ENCODE measurements around the gene RENBP. TPM values are rescaled to one million over a fixed set of nuclear protein-coding genes. Genes with fewer than 3 reads are reported as not detected.

The RENBP gene
- total RNA-seq, 1 experiment from 2014 or later, result 7.1 TPM

GRCh38 chrX:153921070-153921469, 23.4 kb downstream of the RENBP start:
- Mint-ChIP-seq H3K36me3 (ENCODE audit: insufficient read depth in 1 of 3, low read depth in 3 of 3) (peaks cover 17 to 30% (median 20%) of the 10 kb centered on the region in 3 experiments), H3K4me1 (peaks cover 11 to 13% of the 10 kb centered on the region in 2 experiments; a peak in 2 of 4 replicates), H3K9me3 (peaks cover 62 to 75% of the 10 kb centered on the region in 2 experiments), H3K27me3 (ENCODE audit: low read depth) (no peaks in the 10 kb centered on the region; the same call in none of the 2 replicates), H3K27ac (no peak overlapping the region), H3K4me3 (no peak overlapping the region)
- no peak overlapping the region for H2BK120ac ChIP-seq (ENCODE audit: low read depth, low read length, poor library complexity, severe bottlenecking)
- no CpG with 5 or more reads among the region's 16 CpGs for WGBS (ENCODE audit: extremely low coverage, insufficient read length, low lambda C conversion rate)
- H3K18ac ChIP-seq (ENCODE audit: insufficient read length, low read depth, low read length), result no peak overlapping the region
- no peak for TF ChIP-seq CTCF (conservative IDR thresholded peaks at IDR 0.05)
- H2BK12ac ChIP-seq (ENCODE audit: insufficient read length, low read depth, low read length), result no peak overlapping the region
- no peaks in the 10 kb centered on the region for H3K27me3 ChIP-seq (ENCODE audit: insufficient read depth, low read length)
- no peak overlapping the region for H4K5ac ChIP-seq (ENCODE audit: insufficient read length, low read depth, low read length)
- no peak for DNase-seq
- H3K23ac ChIP-seq (ENCODE audit: insufficient read length, low read depth, low read length), result no peak overlapping the region
- no peak overlapping the region for H3T11ph ChIP-seq (ENCODE audit: low read length)
- no peak overlapping the region for H2BK5ac ChIP-seq (ENCODE audit: insufficient read length, low read length)
- no peaks in the 10 kb centered on the region for H3K79me1 ChIP-seq (ENCODE audit: insufficient read depth, low read depth, low read length, poor library complexity, severe bottlenecking)
- no peak overlapping the region for H3K27ac ChIP-seq (ENCODE audit: insufficient read length, low read depth, low read length)
- H2AFZ ChIP-seq (ENCODE audit: low read length), result no peak overlapping the region
- no peak overlapping the region for H4K91ac ChIP-seq (ENCODE audit: insufficient read length, low read depth, low read length)
- no peak overlapping the region for H2AK5ac ChIP-seq (ENCODE audit: insufficient read length, low read length)
- no peak overlapping the region for H3K4me2 ChIP-seq (ENCODE audit: insufficient read depth, insufficient read length, low read length)
- no peak overlapping the region for H2BK15ac ChIP-seq (ENCODE audit: low read depth, low read length)
- H3K79me2 ChIP-seq (ENCODE audit: insufficient read depth, low read length), result no peaks in the 10 kb centered on the region
- H3K4ac ChIP-seq (ENCODE audit: low read depth, low read length), result no peak overlapping the region
- H3K14ac ChIP-seq (ENCODE audit: insufficient read depth, low read length), result no peak overlapping the region
- peaks cover 20% of the 10 kb centered on the region for H3K9me3 ChIP-seq (ENCODE audit: control insufficient read depth, low read depth, low read length)
- no peaks in the 10 kb centered on the region for H3K4me1 ChIP-seq (ENCODE audit: insufficient read depth, low read length)
- H3K56ac ChIP-seq (ENCODE audit: insufficient read length, low read depth, low read length), result no peak overlapping the region
- H3K9ac ChIP-seq (ENCODE audit: extremely low read depth, insufficient read length, low read length), result no peak overlapping the region
- H4K8ac ChIP-seq (replicated peaks; ENCODE audit: insufficient read length, low read depth, low read length), result no peak overlapping the region
- no peaks in the 10 kb centered on the region for H4K20me1 ChIP-seq (ENCODE audit: control insufficient read depth, insufficient read depth, insufficient read length)
- no peak overlapping the region for H2BK20ac ChIP-seq (ENCODE audit: low read depth, low read length, poor library complexity, severe bottlenecking)
- peaks cover 11% of the 10 kb centered on the region for H3K23me2 ChIP-seq (ENCODE audit: insufficient read length, low read depth, low read length, poor library complexity, severe bottlenecking)
